PFSK-1 (cell line): ENCODE data around the gene IRF2BP2.

Experiments
- POLR2AphosphoS5 ChIP-seq: IDR thresholded peaks from 2 replicates; pipeline ENCODE4 v1.6.1; 2012; ENCODE audit warnings: low read depth, mild to moderate bottlenecking, control low read depth, low read length, moderate library complexity
- SIN3A ChIP-seq: IDR thresholded peaks from 2 replicates; pipeline ENCODE4 v1.6.1; 2012; ENCODE audit warnings: mild to moderate bottlenecking, low read length, moderate library complexity, borderline replicate concordance; ENCODE audit not compliant: insufficient read depth

DNA sequence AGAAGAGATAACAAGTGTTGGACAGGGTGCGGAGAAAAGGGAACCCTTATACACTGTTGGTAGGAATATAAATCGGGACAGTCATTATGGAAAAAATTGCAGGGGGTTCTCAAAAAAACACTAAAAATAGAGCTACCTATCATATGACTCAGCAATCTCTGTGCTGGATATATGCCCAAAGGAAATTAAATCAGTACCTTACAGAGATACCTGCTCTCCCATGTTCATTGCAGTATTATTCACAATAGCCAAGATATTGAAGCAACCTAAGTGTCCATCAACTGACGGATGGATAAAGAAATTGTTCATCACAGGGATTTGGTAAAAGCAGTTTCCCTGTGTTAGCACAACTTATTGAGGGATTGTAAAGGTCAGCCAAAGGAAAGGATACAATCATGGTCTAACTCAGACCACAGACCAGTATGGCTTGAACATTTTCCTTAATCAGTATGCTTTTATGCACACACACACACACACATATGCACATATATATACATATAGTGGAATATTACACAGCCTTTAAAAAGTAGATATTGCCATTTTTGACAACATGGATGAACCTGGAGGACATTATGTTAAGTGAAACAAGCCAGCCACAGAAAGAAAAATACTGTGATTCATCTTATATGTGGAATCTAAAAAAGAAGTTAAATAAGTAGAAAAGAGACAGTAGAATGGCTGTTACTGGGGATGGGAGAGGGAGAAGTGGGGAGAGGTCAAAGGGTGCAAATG, 44.2 kb upstream of the IRF2BP2 start:
- TF ChIP-seq POLR2AphosphoS5: no peak
- TF ChIP-seq SIN3A: no peak
